H1 (cell line): ENCODE results near the gene LRRTM3. TPM values are rescaled to one million over a fixed set of nuclear protein-coding genes. Genes with fewer than 3 reads are reported as not detected.

Experiments
- CTCF ChIA-PET: fragments of 300-600 bp; sonication (Branson Sonifier 250); formaldehyde crosslinking; loops from one replicate; lab custom pipeline; 2021; ENCODE audit not compliant: partially characterized antibody; lab: Charles Lee
- POLR2A ChIA-PET: fragments of 300-600 bp; sonication (Branson Sonifier 250); formaldehyde crosslinking; loops from one replicate; lab custom pipeline; 2021; ENCODE audit warnings: inconsistent platforms; ENCODE audit not compliant: partially characterized antibody; lab: Charles Lee
- DNase-seq, 2 experiments: peaks; one replicate each; pipeline versions ENCODE4 v3.0.0 to v3.0.0-alpha.2; 2010 to 2022; ENCODE audit warnings: low spot score in 2 of 2, low read depth in 1 of 2, mixed read lengths in 1 of 2
- FAIRE-seq: peaks from 2 replicates; lab custom pipeline; 2011; peaks lifted over from hg19 to GRCh38; lab: Jason Lieb, UNC
- H2AFZ ChIP-seq: 2 replicates; pipeline ENCODE4 v1.8.1; 2012; ENCODE audit warnings: low read length, inconsistent platforms
- H2AK5ac ChIP-seq: 2 replicates; pipeline ENCODE4 v1.6.1; 2013; ENCODE audit warnings: low read depth, low read length
- H2BK120ac ChIP-seq: replicated peaks from 2 replicates; pipeline ENCODE3; 2013; ENCODE audit warnings: low read depth, low read length, inconsistent platforms
- H2BK12ac ChIP-seq: 2 replicates; pipeline ENCODE4 v1.6.1; 2013; ENCODE audit warnings: low read depth, low read length
- H2BK15ac ChIP-seq: 2 replicates; pipeline ENCODE4 v1.6.1; 2013; ENCODE audit warnings: low read length
- H2BK20ac ChIP-seq: 2 replicates; pipeline ENCODE4 v1.6.1; 2013; ENCODE audit warnings: low read length
- H2BK5ac ChIP-seq: 2 replicates; pipeline ENCODE4 v1.6.1; 2013; ENCODE audit warnings: low read depth, low read length
- H3K14ac ChIP-seq: 2 replicates; pipeline ENCODE4 v1.6.1; 2013; ENCODE audit warnings: inconsistent platforms; ENCODE audit not compliant: insufficient read length
- H3K18ac ChIP-seq: 2 replicates; pipeline ENCODE4 v1.6.1; 2013; ENCODE audit warnings: low read length; ENCODE audit errors: extremely low read depth
- H3K23ac ChIP-seq: 2 replicates; pipeline ENCODE4 v1.6.1; 2013; ENCODE audit warnings: inconsistent platforms; ENCODE audit not compliant: insufficient read length
- H3K23me2 ChIP-seq: 2 replicates; pipeline ENCODE4 v1.6.1; 2013; ENCODE audit warnings: low read depth, low read length
- H3K27ac ChIP-seq: 2 replicates; pipeline ENCODE4 v1.6.1; 2011; ENCODE audit warnings: low read depth, low read length, inconsistent platforms
- H3K27me3 ChIP-seq, 4 experiments: replicated peaks in 1 of 4; 1 replicate in 1 of 4; 2 replicates in 3 of 4; pipeline versions ENCODE4 v1.6.1 to v1.8.1; 2011 to 2013; ENCODE audit warnings: low read length in 3 of 4, mild to moderate bottlenecking in 3 of 4, inconsistent platforms in 2 of 4, mixed read lengths in 2 of 4, moderate library complexity in 1 of 4; ENCODE audit not compliant: control insufficient read depth in 3 of 4, insufficient read depth in 3 of 4; ENCODE audit errors: extremely low read depth in 1 of 4
- H3K36me3 ChIP-seq, 4 experiments: 2 replicates each; pipeline versions ENCODE4 v1.6.1 to v1.8.1; 2011 to 2013; ENCODE audit warnings: mild to moderate bottlenecking in 4 of 4, low read length in 3 of 4, moderate library complexity in 2 of 4, control low read depth in 1 of 4, inconsistent platforms in 1 of 4; ENCODE audit not compliant: insufficient read depth in 4 of 4, control insufficient read depth in 2 of 4
- H3K4ac ChIP-seq: replicated peaks from 2 replicates; pipeline ENCODE3; 2013; ENCODE audit warnings: low read length, low read depth, mixed read lengths, inconsistent platforms; ENCODE audit not compliant: insufficient read length
- H3K4me1 ChIP-seq, 4 experiments: replicated peaks in 1 of 4; 1 replicate in 1 of 4; 2 replicates in 3 of 4; pipeline versions ENCODE4 v1.6.1 to v1.8.1; 2011 to 2013; ENCODE audit warnings: low read length in 3 of 4, inconsistent platforms in 2 of 4, mixed read lengths in 1 of 4; ENCODE audit not compliant: insufficient read depth in 4 of 4, control insufficient read depth in 3 of 4
- H3K4me2 ChIP-seq, 2 experiments: 2 replicates each; pipeline versions ENCODE4 v1.6.1 to v1.8.1; 2011 to 2013; ENCODE audit warnings: low read depth in 2 of 2, low read length in 2 of 2, control low read depth in 1 of 2, inconsistent platforms in 1 of 2, mild to moderate bottlenecking in 1 of 2; ENCODE audit not compliant: insufficient read depth in 1 of 2
- H3K4me3 ChIP-seq, 4 experiments: fragments of 200-600, 300-600 bp in 1 of 4; sonication (generic), shearing (Covaris generic), sonication (Bioruptor Twin) in 1 of 4; 2 replicates each; pipeline versions ENCODE4 v1.5.1 to v1.8.1; 2011 to 2016; ENCODE audit warnings: low read length in 4 of 4, low read depth in 3 of 4, control low read depth in 2 of 4, inconsistent platforms in 2 of 4, mild to moderate bottlenecking in 2 of 4, mixed read lengths in 1 of 4, moderate library complexity in 1 of 4; ENCODE audit not compliant: insufficient read depth in 2 of 4; ENCODE audit errors: extremely low read depth in 1 of 4
- H3K56ac ChIP-seq: replicated peaks from 2 replicates; pipeline ENCODE3; 2013; ENCODE audit warnings: low read depth, mild to moderate bottlenecking, mixed read lengths, low read length, inconsistent platforms; ENCODE audit not compliant: insufficient read length
- H3K79me1 ChIP-seq: 2 replicates; pipeline ENCODE4 v1.6.1; 2013; ENCODE audit warnings: low read depth, low read length, control low read depth
- H3K79me2 ChIP-seq, 2 experiments: 2 replicates each; pipeline versions ENCODE4 v1.6.1 to v1.8.1; 2012 to 2013; ENCODE audit warnings: low read length in 2 of 2, mild to moderate bottlenecking in 2 of 2, inconsistent platforms in 1 of 2; ENCODE audit not compliant: insufficient read depth in 2 of 2, control insufficient read depth in 1 of 2
- H3K9ac ChIP-seq, 4 experiments: replicated peaks in 1 of 4; 1 replicate in 1 of 4; 2 replicates in 3 of 4; pipeline versions ENCODE4 v1.6.1 to v1.8.1; 2011 to 2013; ENCODE audit warnings: low read depth in 3 of 4, low read length in 3 of 4, control low read depth in 2 of 4, mild to moderate bottlenecking in 2 of 4, moderate library complexity in 2 of 4, inconsistent platforms in 1 of 4; ENCODE audit errors: extremely low read depth in 1 of 4
- H3K9me3 ChIP-seq, 2 experiments: 2 replicates each; pipeline versions ENCODE4 v1.6.1 to v1.8.1; 2012 to 2013; ENCODE audit warnings: mild to moderate bottlenecking in 2 of 2, moderate library complexity in 2 of 2, control low read depth in 1 of 2, inconsistent platforms in 1 of 2, low read depth in 1 of 2, low read length in 1 of 2, mixed read lengths in 1 of 2; ENCODE audit not compliant: insufficient read depth in 2 of 2
- H4K20me1 ChIP-seq, 2 experiments: replicated peaks in 1 of 2; 2 replicates each; pipeline versions ENCODE3 to v1.8.1; 2011 to 2013; ENCODE audit warnings: inconsistent platforms in 2 of 2, low read length in 2 of 2, mild to moderate bottlenecking in 1 of 2; ENCODE audit not compliant: insufficient read depth in 2 of 2, control insufficient read depth in 1 of 2
- H4K5ac ChIP-seq: 2 replicates; pipeline ENCODE4 v1.6.1; 2013; ENCODE audit warnings: low read length, low read depth, mixed read lengths, inconsistent platforms; ENCODE audit not compliant: insufficient read length
- H4K8ac ChIP-seq: 2 replicates; pipeline ENCODE4 v1.8.0; 2013; ENCODE audit warnings: mild to moderate bottlenecking, moderate library complexity, low read length, inconsistent platforms; ENCODE audit not compliant: insufficient read depth; ENCODE audit errors: extremely low read depth
- H4K91ac ChIP-seq: replicated peaks from 2 replicates; pipeline ENCODE3; 2013; ENCODE audit warnings: low read length, mixed read lengths, inconsistent platforms; ENCODE audit not compliant: insufficient read length
- BCL11A ChIP-seq, 2 experiments: IDR thresholded peaks; one replicate each; pipeline ENCODE4 v1.6.1; 2011; ENCODE audit warnings: low read depth in 2 of 2, low read length in 2 of 2, mild to moderate bottlenecking in 2 of 2
- CTCF ChIP-seq, 3 experiments: IDR thresholded peaks; 1 replicate in 2 of 3; 2 replicates in 1 of 3; pipeline versions ENCODE4 v1.5.1 to v1.6.1; 2011; ENCODE audit warnings: low read length in 3 of 3, mild to moderate bottlenecking in 3 of 3, inconsistent platforms in 2 of 3, low read depth in 1 of 3, moderate library complexity in 1 of 3; ENCODE audit not compliant: insufficient read depth in 1 of 3; ENCODE audit errors: control extremely low read depth in 1 of 3
- EP300 ChIP-seq, 2 experiments: IDR thresholded peaks; 1 replicate in 1 of 2; 2 replicates in 1 of 2; pipeline ENCODE4 v1.6.1; 2011 to 2012; ENCODE audit warnings: low read depth in 2 of 2, low read length in 2 of 2, mild to moderate bottlenecking in 2 of 2, borderline replicate concordance in 1 of 2, inconsistent platforms in 1 of 2, moderate library complexity in 1 of 2
- RXRA ChIP-seq: IDR thresholded peaks from 2 replicates; pipeline ENCODE4 v1.6.1; 2011; ENCODE audit warnings: low read depth, mild to moderate bottlenecking, low read length, moderate library complexity; ENCODE audit not compliant: insufficient read depth
- WGBS, 2 experiments: shearing (Covaris generic) in 1 of 2; methylation state at CpG; one replicate each; pipeline versions ENCODE4 v1.1.6 to v1.1.7; 2013 to 2015; ENCODE audit warnings: low lambda C conversion rate in 2 of 2, mixed read lengths in 2 of 2, inconsistent platforms in 1 of 2, low coverage in 1 of 2, missing lambda C conversion rate in 1 of 2; ENCODE audit not compliant: insufficient replicate concordance in 2 of 2, insufficient coverage in 1 of 2, insufficient read length in 1 of 2; ENCODE audit errors: extremely low coverage in 1 of 2, missing lambda C conversion rate in 1 of 2; 5-methylcytosine and 5-hydroxymethylcytosine counted together
- polyA plus RNA-seq, 7 experiments: library from polyadenylated mRNA; depleted of rRNA in 3 of 7; stranded (reverse) in 5 of 7; unstranded in 2 of 7; fragments of >200 nt in 5 of 7; fragments of 200-250 nt in 2 of 7; gene quantifications; 1 replicate in 5 of 7; 2 replicates in 1 of 7; 4 replicates in 1 of 7; pipeline versions ENCODE4 v1.2.1 to v1.2.3, GENCODE V29; 2011 to 2013; ENCODE audit warnings: missing spikeins in 2 of 7, mixed read lengths in 2 of 7
- total RNA-seq: library from RNA; stranded (reverse); fragmentation: NEBNext Ultra II Directional; extraction: Animal tissue kit (Norgen Biotek cat#: 25700); gene quantifications from 2 replicates; pipeline ENCODE4 v1.2.1, GENCODE V29; 2021

The LRRTM3 gene
- total and polyA plus RNA-seq, 2 of the 8 experiments (the other 6 are each of a cell fraction or from before 2014, with no cell fraction given), result 0.33 to 0.48 TPM

- H3K4me3 ChIP-seq, result no peak overlapping the region
- no peak overlapping the region for H3K56ac ChIP-seq
- H3K36me3 ChIP-seq, result no peaks in the 10 kb centered on the region
- H3K9me3 ChIP-seq, result no peaks in the 10 kb centered on the region
- no peak overlapping the region for H2BK5ac ChIP-seq
- no peak overlapping the region for H2AK5ac ChIP-seq
- no peak overlapping the region for H3K18ac ChIP-seq
- no peak overlapping the region for H2AFZ ChIP-seq
- H3K9ac ChIP-seq, result no peak overlapping the region
- no peak overlapping the region for H3K27ac ChIP-seq
- DNase-seq, result no peak
- H4K20me1 ChIP-seq, result no peaks in the 10 kb centered on the region
- no peak overlapping the region for H4K5ac ChIP-seq
- no peaks in the 10 kb centered on the region for H3K79me1 ChIP-seq
- no peaks in the 10 kb centered on the region for H3K4me1 ChIP-seq
- WGBS, 2 experiments, result 92% methylated on average over 5 of the region's 5 CpGs; no CpG with 5 or more reads in 1 of the 2 experiments
- no peak overlapping the region for H3K4me2 ChIP-seq
- no peak for FAIRE-seq
- H2BK15ac ChIP-seq, result no peak overlapping the region
- H3K79me2 ChIP-seq, result no peaks in the 10 kb centered on the region
- H3K27me3 ChIP-seq, result no peaks in the 10 kb centered on the region; a peak in 1 of 7 replicates
- no peak overlapping the region for H4K91ac ChIP-seq
- ChIA-PET CTCF (no interaction called here), POLR2A (no interaction called here)
- H4K8ac ChIP-seq, result no peak overlapping the region
- H3K4ac ChIP-seq, result no peak overlapping the region
- no peaks in the 10 kb centered on the region for H3K23me2 ChIP-seq
- no peak overlapping the region for H2BK20ac ChIP-seq
- H2BK120ac ChIP-seq, result no peak overlapping the region
- H3K23ac ChIP-seq, result no peak overlapping the region
- no peak overlapping the region for H2BK12ac ChIP-seq
- no peak overlapping the region for H3K14ac ChIP-seq
- TF ChIP-seq BCL11A (IDR thresholded peaks at IDR 0.05; ENCODE audit: low read depth in 2 of 2, low read length in 2 of 2) (no peak), CTCF (IDR thresholded peaks at IDR 0.05; ENCODE audit: control extremely low read depth in 1 of 3, insufficient read depth in 1 of 3, low read depth in 1 of 3, low read length in 3 of 3) (no peak), RXRA (no peak), EP300 (IDR thresholded peaks at IDR 0.05; ENCODE audit: borderline replicate concordance in 1 of 2, low read depth in 2 of 2, low read length in 2 of 2) (no peak)
These were observed 15.2 kb upstream of the LRRTM3 start for GRCh38 chr10:66910671-66911070.
